Endodermal cell (in vitro differentiated cells): ENCODE measurements around the gene TRDN. TPM values are rescaled to one million over a fixed set of nuclear protein-coding genes. Genes with fewer than 3 reads are reported as not detected.

Source experiments
- DNase-seq: peaks from one replicate; pipeline ENCODE4 v3.0.0-alpha.2; 2017
- H3K27ac ChIP-seq: 2 replicates; pipeline ENCODE4 v1.5.1; 2013; ENCODE audit warnings: mild to moderate bottlenecking, low read depth, low read length, moderate library complexity
- H3K27me3 ChIP-seq: 2 replicates; pipeline ENCODE4 v1.6.1; 2013; ENCODE audit warnings: mild to moderate bottlenecking, low read length, moderate library complexity; ENCODE audit not compliant: insufficient read depth, control insufficient read depth, poor library complexity, severe bottlenecking
- H3K36me3 ChIP-seq: 2 replicates; pipeline ENCODE4 v1.7.0; 2013; ENCODE audit warnings: mild to moderate bottlenecking, low read length, moderate library complexity; ENCODE audit not compliant: control insufficient read depth, insufficient read depth
- H3K4me1 ChIP-seq: one replicate; pipeline ENCODE4 v1.7.0; 2013; ENCODE audit warnings: low read length; ENCODE audit not compliant: control insufficient read depth, insufficient read depth
- H3K4me3 ChIP-seq: 2 replicates; pipeline ENCODE4 v1.5.1; 2013; ENCODE audit warnings: mild to moderate bottlenecking, low read length, moderate library complexity
- H3K9ac ChIP-seq: 2 replicates; pipeline ENCODE4 v1.6.1; 2013; ENCODE audit warnings: mild to moderate bottlenecking, low read length, moderate library complexity; ENCODE audit not compliant: poor library complexity, severe bottlenecking; ENCODE audit errors: extremely low read depth
- H3K9me3 ChIP-seq: 2 replicates; pipeline ENCODE4 v1.6.1; 2013; ENCODE audit warnings: mild to moderate bottlenecking, low read length, moderate library complexity; ENCODE audit not compliant: control insufficient read depth
- H3K27ac Mint-ChIP-seq: 2 replicates; pipeline ENCODE4 v1.8.0; 2020; ENCODE audit warnings: mixed read lengths
- H3K27me3 Mint-ChIP-seq: 2 replicates; pipeline ENCODE4 v1.8.0; 2021; ENCODE audit warnings: mild to moderate bottlenecking, mixed read lengths; ENCODE audit not compliant: insufficient read depth
- H3K36me3 Mint-ChIP-seq: 2 replicates; pipeline ENCODE4 v1.8.0; 2020; ENCODE audit warnings: low read depth, mixed read lengths
- H3K4me1 Mint-ChIP-seq: 2 replicates; pipeline ENCODE4 v1.8.0; 2020; ENCODE audit warnings: mixed read lengths
- H3K4me3 Mint-ChIP-seq: 2 replicates; pipeline ENCODE4 v1.8.0; 2020; ENCODE audit warnings: mild to moderate bottlenecking, moderate library complexity, mixed read lengths
- H3K9me3 Mint-ChIP-seq: 2 replicates; pipeline ENCODE4 v1.8.0; 2020; ENCODE audit warnings: mild to moderate bottlenecking, mixed read lengths
- WGBS, 2 experiments: methylation state at CpG; one replicate each; pipeline versions ENCODE4 v1.1.5 to v1.1.7; 2013; ENCODE audit warnings: missing lambda C conversion rate in 2 of 2, mixed read lengths in 1 of 2; ENCODE audit not compliant: insufficient coverage in 1 of 2, insufficient read length in 1 of 2; 5-methylcytosine and 5-hydroxymethylcytosine counted together
- long read RNA-seq, 4 experiments: library from polyadenylated mRNA in 2 of 4; library from RNA in 1 of 4; library from capped mRNA in 1 of 4; stranded (forward) in 3 of 4; unstranded in 1 of 4; transcript quantifications; one replicate each; pipeline ENCODE4 v2.0.0, GENCODE V29; 2020 to 2021; ENCODE audit warnings: inconsistent platforms in 1 of 4
- polyA plus RNA-seq, 2 experiments: library from polyadenylated mRNA; stranded (reverse); fragments of 50-300 nt; gene quantifications; one replicate each; pipeline ENCODE4 v1.2.3, GENCODE V29; 2013
- total RNA-seq, 2 donors: library from RNA; stranded (reverse); fragmentation: NEBNext Ultra II Directional in 1 of 2; extraction: Animal tissue kit (Norgen Biotek cat#: 25700) in 1 of 2; gene quantifications; 2 replicates in 1 of 2; 3 replicates in 1 of 2; pipeline ENCODE4 v1.2.1, GENCODE V29; 2021
- TF ChIP-seq, protein P1 (sequence below): fragments of 200-600 bp; sonication (generic); conservative IDR thresholded peaks from 2 replicates; pipeline ENCODE4 v1.5.0; 2021; ENCODE audit warnings: antibody characterized with exemption, mild to moderate bottlenecking

TRDN gene
- total RNA-seq, result 100 to 1,000 TPM in 1 of 2 donors, 10 to 100 TPM in 1; 74.4 to 136 TPM
- 9.9 TPM for polyA plus RNA-seq (2013, experiment 1 of 2)
- polyA plus RNA-seq (2013, experiment 2 of 2), result 12.8 TPM
- long read RNA-seq, experiment 1, partial matches to known transcripts, result 23 of 57 reads
- long read RNA-seq, experiment 1, other reads (novel, unspliced or antisense), result 33 of 57 reads
- long read RNA-seq, experiment 2, transcript TRDN-205 (8 exons, 1,179 nt), result major isoform, 6 of 179 reads
- long read RNA-seq, experiment 2, partial matches to known transcripts, result 111 of 179 reads
- long read RNA-seq, experiment 2, other reads (novel, unspliced or antisense), result 62 of 179 reads
- long read RNA-seq, experiment 3, partial matches to known transcripts, result 39 of 61 reads
- long read RNA-seq, experiment 3, other reads (novel, unspliced or antisense), result 21 of 61 reads
- long read RNA-seq, experiment 4, partial matches to known transcripts, result 134 of 177 reads
- long read RNA-seq, experiment 4, other reads (novel, unspliced or antisense), result 41 of 177 reads

DNA sequence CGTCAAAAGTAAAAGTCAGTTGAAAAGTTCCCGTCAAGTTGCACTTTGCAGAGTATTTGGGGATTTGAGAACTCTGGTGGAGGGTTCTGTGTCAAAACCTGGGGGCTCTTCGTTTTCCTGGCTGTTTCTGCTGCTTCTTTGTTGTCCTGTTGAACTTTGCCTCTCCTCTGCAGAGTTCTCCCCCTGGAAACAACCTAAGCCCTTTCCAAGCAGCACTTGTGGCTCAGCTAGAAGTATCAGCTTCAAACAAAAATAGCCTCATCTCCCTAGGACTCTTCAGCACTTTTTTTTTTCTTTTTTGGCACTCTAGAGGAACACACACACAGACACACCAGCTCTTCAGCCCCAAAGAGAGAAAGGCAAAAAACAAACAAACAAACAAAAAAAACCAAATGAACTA, at the start of gene TRDN:
TRDN (minus strand) TSS at position 169 of the 400 bp plus-strand sequence. CDS start 175 bp downstream, outside the sequence.
- no peaks in the 10 kb centered on the region for H3K27me3 ChIP-seq
- no peaks in the 10 kb centered on the region for H3K36me3 ChIP-seq
- TF ChIP-seq, protein P1, sequence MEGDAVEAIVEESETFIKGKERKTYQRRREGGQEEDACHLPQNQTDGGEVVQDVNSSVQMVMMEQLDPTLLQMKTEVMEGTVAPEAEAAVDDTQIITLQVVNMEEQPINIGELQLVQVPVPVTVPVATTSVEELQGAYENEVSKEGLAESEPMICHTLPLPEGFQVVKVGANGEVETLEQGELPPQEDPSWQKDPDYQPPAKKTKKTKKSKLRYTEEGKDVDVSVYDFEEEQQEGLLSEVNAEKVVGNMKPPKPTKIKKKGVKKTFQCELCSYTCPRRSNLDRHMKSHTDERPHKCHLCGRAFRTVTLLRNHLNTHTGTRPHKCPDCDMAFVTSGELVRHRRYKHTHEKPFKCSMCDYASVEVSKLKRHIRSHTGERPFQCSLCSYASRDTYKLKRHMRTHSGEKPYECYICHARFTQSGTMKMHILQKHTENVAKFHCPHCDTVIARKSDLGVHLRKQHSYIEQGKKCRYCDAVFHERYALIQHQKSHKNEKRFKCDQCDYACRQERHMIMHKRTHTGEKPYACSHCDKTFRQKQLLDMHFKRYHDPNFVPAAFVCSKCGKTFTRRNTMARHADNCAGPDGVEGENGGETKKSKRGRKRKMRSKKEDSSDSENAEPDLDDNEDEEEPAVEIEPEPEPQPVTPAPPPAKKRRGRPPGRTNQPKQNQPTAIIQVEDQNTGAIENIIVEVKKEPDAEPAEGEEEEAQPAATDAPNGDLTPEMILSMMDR, result no peak
- H3K27me3 Mint-ChIP-seq, result no peaks in the 10 kb centered on the region
- no peaks in the 10 kb centered on the region for H3K9me3 ChIP-seq
- peak within 1 kb of the TSS; percentile 19 for H3K9ac ChIP-seq
- DNase-seq, result peak; percentile 43
- peak within 1 kb of the TSS; percentile 59 for H3K4me3 ChIP-seq
- WGBS, 2 experiments, result 33 to 59% methylated on average over 1 to 3 of the region's 3 CpGs
- H3K36me3 Mint-ChIP-seq, result no peaks in the 10 kb centered on the region
- H3K9me3 Mint-ChIP-seq, result no peaks in the 10 kb centered on the region
- peaks cover 12% of the 10 kb centered on the region for H3K4me1 ChIP-seq
- H3K4me3 Mint-ChIP-seq, result peak within 1 kb of the TSS; percentile 51
- H3K27ac ChIP-seq, result peak within 1 kb of the TSS; percentile 8
- H3K27ac Mint-ChIP-seq, result peak within 1 kb of the TSS; percentile 93
- H3K4me1 Mint-ChIP-seq, result peaks cover 49% of the 10 kb centered on the region

- no peak overlapping the region for H3K27ac ChIP-seq
- no peak overlapping the region for H3K4me3 Mint-ChIP-seq
- H3K4me3 ChIP-seq, result no peak overlapping the region
- H3K27me3 Mint-ChIP-seq, result no peaks in the 10 kb centered on the region
- no peaks in the 10 kb centered on the region for H3K9me3 Mint-ChIP-seq
- no peaks in the 10 kb centered on the region for H3K4me1 ChIP-seq
- TF ChIP-seq, protein P1, result no peak
- no peak for DNase-seq
- no peaks in the 10 kb centered on the region for H3K36me3 Mint-ChIP-seq
- H3K9me3 ChIP-seq, result no peaks in the 10 kb centered on the region
- 86% methylated on average over 1 of the region's 1 CpG for WGBS, 2 experiments
- peaks cover 11% of the 10 kb centered on the region for H3K4me1 Mint-ChIP-seq
- H3K27ac Mint-ChIP-seq, result no peak overlapping the region
- H3K9ac ChIP-seq, result no peak overlapping the region
- no peaks in the 10 kb centered on the region for H3K27me3 ChIP-seq
- H3K36me3 ChIP-seq, result no peaks in the 10 kb centered on the region
Measured at GRCh38 chr6:123681957-123682462, 45.3 kb upstream of the TRDN start.

- H3K27ac ChIP-seq, result no peak overlapping the region
- H3K9ac ChIP-seq, result no peak overlapping the region
- no peaks in the 10 kb centered on the region for H3K27me3 ChIP-seq
- WGBS, 2 experiments, result 91 to 100% methylated on average over 4 of the region's 4 CpGs
- TF ChIP-seq, protein P1, result no peak
- H3K9me3 Mint-ChIP-seq, result peaks cover 26% of the 10 kb centered on the region
- peaks cover 24% of the 10 kb centered on the region for H3K9me3 ChIP-seq
- no peak overlapping the region for H3K4me3 ChIP-seq
- H3K27me3 Mint-ChIP-seq, result no peaks in the 10 kb centered on the region
- no peak for DNase-seq
- no peaks in the 10 kb centered on the region for H3K4me1 ChIP-seq
- H3K36me3 Mint-ChIP-seq, result peaks cover 16% of the 10 kb centered on the region
- peaks cover 10% of the 10 kb centered on the region for H3K4me1 Mint-ChIP-seq
- no peak overlapping the region for H3K27ac Mint-ChIP-seq
- no peak overlapping the region for H3K4me3 Mint-ChIP-seq
- no peaks in the 10 kb centered on the region for H3K36me3 ChIP-seq
Measured at GRCh38 chr6:123677897-123678296, 41.1 kb upstream of the TRDN start.
